B cell (primary cell): ENCODE measurements around the gene VCAM1.

Experiments
- EZH2 ChIP-seq: IDR thresholded peaks from 2 replicates; pipeline ENCODE4 v1.6.1; 2012; ENCODE audit warnings: borderline replicate concordance, low read depth, mild to moderate bottlenecking, moderate library complexity, low read length; ENCODE audit not compliant: insufficient read depth, poor library complexity, severe bottlenecking
- TF ChIP-seq, protein P1 (sequence below): fragments of 200-600 bp; IDR thresholded peaks from one replicate; pipeline ENCODE4 v1.8.0; 2022; ENCODE audit warnings: antibody characterized with exemption, mild to moderate bottlenecking

DNA sequence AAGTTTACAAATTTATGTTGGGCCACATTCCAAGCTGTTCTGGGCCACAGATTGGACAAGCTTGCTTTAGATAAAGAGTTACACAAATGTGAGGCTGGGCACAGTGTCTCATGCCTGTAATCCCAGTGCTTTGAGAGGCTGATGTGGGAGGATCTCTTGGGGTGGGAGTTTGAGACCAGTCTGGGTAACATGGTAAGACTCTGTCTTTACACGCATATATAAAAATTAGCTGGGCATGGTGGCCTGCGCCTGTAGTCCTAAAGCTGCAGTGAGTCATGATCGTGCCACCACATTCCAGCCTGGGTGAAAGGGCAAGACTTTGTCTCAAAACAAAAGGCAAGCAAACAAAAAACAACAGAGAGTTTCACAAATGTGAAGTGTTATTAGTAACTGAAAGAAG, 5.9 kb upstream of the VCAM1 start:
- TF ChIP-seq, protein P1, sequence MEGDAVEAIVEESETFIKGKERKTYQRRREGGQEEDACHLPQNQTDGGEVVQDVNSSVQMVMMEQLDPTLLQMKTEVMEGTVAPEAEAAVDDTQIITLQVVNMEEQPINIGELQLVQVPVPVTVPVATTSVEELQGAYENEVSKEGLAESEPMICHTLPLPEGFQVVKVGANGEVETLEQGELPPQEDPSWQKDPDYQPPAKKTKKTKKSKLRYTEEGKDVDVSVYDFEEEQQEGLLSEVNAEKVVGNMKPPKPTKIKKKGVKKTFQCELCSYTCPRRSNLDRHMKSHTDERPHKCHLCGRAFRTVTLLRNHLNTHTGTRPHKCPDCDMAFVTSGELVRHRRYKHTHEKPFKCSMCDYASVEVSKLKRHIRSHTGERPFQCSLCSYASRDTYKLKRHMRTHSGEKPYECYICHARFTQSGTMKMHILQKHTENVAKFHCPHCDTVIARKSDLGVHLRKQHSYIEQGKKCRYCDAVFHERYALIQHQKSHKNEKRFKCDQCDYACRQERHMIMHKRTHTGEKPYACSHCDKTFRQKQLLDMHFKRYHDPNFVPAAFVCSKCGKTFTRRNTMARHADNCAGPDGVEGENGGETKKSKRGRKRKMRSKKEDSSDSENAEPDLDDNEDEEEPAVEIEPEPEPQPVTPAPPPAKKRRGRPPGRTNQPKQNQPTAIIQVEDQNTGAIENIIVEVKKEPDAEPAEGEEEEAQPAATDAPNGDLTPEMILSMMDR, result no peak
- TF ChIP-seq EZH2, result no peak
